Measurements from ENCODE around the gene ANKH.

The ANKH gene

DNA sequence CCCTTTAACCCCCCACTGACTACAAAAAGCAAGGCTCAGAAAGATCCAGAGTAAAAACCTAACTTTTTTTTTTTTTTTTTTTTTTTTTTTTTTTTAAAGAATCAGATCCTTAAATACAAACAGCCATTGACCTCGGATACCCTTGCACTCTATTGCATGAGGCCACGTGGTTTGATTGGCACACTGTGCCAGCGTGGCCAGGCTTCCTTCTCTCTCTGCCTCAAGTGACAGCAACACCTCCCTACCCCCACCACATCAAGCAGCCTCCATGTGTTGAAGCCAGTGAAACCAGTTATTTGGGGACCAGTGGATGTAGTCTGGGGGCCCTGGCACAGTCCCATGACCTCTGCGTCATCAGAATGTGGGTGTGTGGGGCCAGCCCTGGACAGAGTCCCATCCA is 135.6 kb downstream of the ANKH start:
- DNase-seq (ENCODE audit: low read depth): no peak

DNA sequence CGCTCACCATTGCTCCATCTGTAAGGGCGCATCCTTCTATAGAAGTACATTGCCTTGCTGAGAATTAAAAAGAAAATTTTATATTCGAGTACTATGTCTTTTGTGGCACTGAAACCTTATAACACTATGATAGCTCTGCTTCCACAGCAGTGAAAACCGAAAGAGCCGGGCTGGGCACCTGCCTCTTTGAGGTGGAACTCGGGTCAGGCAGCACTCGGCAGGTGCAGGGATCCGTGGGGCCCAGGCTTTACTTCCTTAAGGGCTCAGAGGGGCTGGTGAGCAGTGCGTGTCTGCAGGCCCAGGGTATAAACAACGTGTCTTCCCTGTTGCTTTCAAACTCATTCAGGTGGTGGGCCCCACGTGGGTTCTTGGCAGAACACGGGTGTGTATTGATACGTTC is 137.2 kb downstream of the ANKH start:
- no peak for DNase-seq (ENCODE audit: low read depth)

DNA sequence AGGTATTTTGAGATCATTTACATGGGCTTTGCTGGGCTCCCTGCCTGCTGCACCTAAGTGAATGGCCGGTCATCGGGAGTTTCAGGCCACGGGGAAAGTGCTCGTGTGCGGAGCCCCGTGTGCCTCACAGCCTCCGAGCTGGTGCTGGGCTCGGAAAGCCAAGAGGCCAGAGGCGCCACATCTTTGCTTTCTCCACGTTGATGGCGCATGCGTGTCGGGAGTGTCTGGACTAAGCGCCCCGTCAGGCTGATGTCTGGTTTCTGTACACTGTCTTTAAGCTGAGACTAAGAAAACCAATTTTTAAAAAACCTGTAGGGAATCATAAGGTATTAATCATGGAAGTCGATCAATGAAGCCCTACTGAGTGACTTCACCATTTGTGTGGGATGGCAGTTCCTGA is 137.9 kb downstream of the ANKH start:
- no peak for DNase-seq (ENCODE audit: low read depth)

DNA sequence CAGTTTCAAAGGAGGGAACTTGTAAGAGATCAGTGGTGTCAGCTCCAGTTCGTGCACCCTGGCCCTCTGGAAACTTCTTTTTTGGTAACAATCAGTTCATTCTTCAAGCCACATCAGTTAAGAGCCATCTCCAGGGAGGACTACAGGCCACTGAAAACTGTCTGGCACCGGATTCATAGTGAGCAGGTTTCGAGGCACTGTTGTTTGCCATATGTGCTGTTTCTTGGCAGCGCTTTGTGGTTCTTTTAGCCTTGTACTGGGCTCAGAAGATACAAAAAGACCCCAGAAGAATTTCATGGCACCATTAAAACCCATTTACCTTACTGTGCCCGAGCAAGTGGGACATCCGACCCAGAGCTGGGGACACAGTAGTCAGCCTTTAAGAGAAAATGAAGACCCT is 138.6 kb downstream of the ANKH start:
- no peak for DNase-seq (ENCODE audit: low read depth)

DNA sequence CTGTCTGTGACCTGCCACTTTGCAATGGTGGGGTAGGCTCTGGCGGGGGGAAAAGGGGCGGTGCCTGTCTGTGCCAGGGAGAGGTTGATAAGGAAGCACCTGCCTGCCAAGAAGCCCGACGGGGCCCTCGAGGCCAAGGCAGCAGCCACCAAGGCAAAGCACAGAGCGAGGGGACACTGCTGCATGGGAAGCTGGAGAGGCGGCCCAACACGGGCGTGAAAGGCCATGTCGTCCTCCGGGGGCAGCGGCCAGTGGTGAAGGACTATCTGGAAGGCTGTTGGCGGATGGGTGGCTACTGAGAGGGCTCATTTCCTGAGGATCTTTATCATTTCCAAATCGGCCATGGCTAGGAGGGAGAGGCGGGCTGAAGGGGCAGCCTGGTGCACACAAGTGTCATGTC is 140.7 kb downstream of the ANKH start:
- no peak for DNase-seq (ENCODE audit: low read depth)

DNA sequence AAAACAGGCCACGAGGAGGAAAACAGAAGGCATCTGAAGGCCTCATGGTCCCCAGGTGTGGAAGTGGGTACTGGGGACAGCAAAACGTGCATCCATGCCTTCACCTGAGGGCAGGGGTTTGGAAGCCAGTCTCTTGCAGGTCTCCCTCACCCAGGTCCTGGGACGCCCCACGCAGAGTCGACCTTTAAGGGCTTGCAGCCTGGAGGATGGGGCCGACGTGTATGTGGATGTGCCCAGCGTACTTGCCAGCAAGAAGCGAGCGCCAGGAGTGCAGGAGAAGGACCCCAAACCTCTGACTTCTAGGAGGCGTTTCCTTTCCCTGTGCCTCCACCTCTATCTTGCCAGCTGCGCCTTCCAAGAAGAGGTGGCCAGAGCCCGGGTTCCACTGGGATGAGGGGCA is 141.1 kb downstream of the ANKH start:
- DNase-seq (ENCODE audit: low read depth): no peak

DNA sequence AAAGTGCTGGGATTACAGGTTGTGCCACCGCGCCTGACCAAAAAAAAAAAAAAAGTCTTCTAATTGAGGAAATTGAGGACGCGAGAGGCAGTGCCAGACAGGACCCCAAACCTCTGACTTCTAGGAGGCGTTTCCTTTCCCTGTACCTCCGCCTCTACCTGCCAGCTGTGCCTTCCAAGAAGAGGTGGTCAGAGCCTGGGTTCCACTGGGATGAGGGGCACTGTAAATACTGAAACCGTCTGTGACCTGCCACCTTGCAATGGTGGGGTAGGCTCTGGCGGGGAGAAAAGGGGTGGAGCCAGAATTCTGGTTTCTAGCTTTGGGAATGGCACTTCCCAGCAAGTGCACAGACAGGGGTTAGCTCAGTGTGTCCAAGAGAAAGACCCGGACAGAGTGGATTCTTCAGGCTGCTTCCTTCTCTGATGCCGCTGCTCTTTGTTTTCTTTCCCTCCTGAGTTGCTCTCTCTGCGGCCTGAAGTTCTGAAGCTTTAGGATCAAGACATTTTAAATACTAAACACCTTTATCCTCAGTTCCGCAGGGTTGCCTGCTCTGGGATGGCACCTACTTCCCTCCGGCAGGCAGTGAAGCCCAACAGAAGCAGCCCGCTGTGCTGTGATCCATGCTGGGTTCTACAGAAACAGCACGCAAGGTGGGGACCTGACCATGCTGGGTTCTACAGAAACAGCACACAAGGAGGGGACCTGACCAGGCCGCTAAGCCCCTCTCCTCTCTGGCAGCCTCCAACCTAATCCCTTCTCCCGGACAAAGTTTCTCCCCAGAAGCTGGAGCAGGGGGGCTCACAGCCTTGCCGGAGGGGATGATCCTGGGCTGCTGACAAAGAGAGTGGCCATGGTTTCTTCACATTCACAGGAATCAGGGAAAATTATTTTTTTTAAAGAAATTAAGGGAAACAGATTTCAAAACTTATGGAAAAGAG is 141.9 kb downstream of the ANKH start:
- DNase-seq (ENCODE audit: low read depth): no peak

DNA sequence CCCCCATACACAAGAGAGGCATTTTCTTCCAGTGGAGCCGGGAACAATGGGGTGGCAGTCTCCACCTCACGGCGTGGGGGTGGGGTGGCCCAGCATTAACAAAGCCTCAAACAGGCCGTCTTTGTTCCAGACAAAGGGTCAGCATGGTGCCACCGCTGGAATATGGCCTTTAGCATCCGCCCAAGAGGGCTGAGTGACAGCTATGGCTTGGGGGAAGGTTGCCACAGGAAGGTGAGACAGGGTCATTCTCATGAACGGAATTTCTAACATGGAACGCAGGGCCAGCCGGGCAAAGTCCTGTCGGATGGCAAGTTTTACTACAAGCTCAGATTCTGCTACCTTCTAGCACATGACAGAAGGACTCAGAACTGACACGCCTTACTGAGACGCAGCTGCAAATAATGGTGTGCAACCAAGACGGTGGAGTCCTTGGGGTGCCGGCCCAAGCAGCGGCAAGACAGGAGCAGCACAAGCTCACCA is 143.1 kb downstream of the ANKH start:
- DNase-seq (ENCODE audit: low read depth): no peak

DNA sequence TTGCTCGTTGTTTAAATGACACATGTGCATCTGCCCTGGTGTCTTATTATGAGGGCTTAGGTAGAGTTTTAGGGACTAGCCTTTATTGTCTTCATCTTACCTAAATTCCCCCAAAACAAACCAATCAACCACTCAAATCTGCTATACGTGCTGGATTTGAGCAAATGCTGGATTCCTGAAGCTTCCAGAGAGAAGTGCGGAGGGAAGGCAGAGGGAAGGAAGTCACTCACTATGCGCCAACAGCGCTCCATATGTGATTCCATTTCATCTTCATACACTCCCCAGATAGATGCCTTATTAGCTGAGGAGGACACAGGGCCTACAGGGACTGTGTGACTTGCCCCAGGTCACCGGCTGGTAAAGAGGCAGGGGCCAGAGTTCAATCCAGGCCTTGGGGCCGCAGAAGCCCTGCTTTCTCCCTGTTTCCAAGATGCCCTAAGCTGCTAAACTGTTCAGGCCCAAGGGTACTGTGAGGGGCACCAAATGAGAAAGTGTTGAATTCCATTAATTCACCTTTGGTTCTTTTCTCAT is 143.6 kb downstream of the ANKH start:
- DNase-seq (ENCODE audit: low read depth): no peak

DNA sequence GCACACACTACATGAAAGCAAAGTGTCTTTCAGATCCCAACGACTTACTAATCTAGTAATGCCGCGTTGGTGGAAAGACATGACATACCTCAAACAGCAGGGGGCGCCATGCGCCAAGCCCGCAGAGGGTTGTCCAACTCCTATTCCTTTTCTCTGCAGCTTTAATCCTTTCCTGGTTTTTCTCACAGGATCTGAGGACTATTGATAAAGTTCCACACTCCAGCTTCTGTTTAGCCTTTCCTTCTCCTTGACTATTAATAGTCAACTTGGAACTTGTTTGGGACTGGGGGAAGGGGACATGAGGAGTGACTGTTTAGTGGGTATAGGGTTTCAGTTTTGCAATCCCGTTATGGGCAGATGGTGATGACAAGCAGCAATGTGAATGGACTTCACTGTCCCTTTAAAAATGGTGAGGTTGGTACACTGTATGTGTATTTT is 144.1 kb downstream of the ANKH start:
- DNase-seq (ENCODE audit: low read depth): peak; percentile 58

DNA sequence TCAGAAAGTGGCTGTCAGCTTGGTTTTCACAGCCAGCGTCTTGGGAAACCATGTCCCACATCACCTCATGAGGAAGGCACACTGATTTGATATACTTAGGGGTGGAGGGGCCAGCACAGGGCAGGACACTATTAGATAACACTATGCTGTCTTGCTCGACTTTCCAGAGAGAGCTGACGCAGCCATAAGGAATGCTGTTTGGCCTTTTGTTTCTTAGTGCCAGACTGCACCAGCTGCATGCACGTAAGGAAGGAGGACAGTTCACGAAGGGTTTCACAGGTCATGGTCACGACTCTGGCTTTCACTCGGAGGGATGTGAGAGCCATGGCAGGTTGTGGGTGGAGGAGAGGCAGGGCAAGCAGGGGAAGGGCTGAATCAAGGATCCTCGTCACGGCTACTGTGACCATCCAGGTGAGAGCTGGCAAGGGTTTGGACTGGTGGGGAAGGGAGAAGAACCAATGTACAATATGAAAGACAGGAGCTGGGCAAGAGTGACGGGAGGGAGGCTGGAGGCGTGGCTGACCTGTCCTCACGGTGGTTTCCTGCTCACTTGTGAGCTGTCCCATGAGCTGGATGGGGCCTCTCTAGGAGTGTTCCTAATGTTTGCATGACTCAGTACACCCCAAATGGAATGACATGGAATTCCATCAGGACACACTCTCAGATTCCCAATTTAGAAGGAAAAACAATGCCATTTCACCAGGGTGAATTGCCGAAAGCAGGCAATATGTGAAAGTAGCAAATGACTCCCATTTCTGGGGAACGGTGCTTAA is 145.3 kb downstream of the ANKH start:
- no peak for DNase-seq (ENCODE audit: low read depth)

DNA sequence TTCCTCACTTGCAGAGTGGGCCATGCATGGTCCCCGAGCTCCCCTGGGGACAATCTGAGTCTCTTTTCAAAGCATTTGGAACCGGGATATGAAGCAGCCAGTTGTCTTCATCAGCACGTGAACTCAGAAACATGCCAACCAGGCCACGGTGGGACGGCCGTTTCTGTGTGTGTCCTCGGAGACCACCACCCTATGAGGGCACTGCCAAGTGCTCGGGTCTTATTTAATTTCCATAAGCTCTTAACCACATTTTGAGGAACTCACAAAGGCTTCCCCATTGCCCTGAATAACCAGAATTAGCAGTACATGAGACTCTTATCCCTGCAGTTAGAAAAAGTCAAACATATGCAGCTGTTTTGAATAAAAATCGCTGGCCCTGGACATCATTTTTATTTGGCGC is 146.9 kb downstream of the ANKH start:
- DNase-seq (ENCODE audit: low read depth): no peak

DNA sequence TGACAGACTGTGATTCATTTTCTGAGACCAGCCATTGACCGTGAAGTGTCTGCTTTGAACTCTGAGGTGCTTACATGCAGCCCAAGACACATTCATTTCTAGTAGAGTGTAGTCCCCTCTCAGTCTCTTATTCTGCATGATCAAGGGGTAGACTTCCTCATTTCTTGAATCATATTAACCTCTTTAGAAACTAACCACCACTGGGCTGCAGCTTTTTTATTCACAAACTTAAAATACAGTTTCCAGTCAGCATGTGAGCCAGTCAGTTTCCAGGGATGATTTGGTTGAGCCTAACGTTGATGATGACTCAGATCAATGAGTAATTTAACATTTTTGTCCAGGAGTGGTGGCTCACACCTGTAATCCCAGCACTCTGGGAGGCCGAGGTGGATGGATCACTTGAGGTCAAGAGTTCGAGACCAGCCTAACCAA is 147.9 kb downstream of the ANKH start:
- DNase-seq (ENCODE audit: low read depth): no peak

DNA sequence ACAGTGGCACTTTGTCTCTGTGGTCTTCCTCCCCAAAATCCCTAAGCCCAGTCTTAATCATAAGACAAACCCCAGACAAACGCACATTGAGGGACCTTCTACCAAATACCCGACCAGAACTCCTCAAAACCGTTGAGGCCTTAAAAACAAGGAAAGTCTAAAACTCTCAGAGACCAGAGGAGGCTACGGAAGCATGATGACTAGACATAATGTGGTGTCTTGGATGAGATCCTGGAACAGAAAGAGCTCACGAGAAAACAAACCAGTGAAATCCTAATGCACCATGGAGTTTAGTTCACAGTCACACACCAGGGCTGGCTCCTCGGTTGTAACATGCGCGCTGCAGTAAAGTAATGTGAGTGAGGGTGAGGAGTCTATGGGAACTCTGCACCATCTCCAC is 148.7 kb downstream of the ANKH start:
- DNase-seq (ENCODE audit: low read depth): no peak

DNA sequence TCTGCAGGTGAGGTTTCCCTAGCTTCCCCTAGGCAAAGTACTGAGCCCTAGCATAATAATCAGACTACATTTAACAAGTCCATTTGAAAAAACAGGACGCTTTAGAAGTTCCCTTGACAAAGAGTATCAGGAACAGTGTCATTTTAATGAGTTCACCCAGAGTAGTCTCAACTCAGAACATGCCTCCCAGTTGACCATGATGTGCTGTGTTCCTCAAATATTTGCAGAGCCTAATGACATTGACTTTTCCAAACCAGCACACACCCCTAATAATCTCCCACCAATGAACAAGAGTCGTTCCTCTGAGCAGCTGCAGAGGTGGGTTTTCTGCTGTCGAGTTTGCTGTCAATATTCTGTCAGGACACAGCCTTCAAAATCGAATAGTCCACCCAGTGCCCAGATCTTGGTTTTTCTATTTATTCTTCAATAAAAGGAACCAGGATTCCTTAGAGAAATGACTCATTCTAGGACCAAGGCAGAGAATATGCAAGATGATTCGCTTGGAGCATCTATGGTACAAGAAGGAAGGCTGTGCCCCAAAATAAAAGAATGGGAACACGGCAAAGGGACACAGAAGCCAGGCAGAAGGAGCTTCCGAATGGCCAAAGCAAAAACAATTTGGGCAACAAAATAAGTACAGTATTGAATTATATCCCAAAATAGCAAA is 149.5 kb downstream of the ANKH start:
- DNase-seq (ENCODE audit: low read depth): no peak

DNA sequence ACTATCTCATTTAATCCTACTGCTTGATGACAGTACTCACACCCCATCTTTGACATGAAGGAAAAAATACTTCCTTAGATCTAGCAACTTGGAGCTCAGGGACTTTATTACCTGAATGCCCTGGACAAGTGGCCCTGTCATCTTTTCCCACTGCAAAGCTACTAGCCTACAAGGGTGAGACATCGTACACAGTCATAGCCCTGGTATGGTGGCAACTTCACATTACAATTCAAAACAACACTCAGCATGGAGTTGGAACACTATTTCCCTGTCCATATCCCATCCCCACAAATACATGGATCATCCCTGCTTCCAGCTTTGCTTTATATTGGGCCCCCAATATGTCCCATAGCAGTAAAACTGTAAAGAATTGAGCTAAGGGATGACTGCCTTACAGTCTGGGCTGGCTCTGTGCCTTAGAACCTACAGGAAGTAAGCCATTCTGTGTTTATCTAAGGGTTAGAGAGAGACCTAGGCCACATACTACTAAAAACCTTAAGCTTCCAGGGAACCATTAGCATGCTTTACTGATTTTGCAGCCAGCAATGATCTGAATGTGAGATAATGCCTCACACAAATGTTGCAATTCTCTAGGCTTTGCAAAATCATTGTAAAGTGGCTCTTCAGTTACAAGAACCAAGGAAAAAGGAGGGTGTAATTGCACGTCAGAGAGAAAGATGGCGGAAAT is 151.2 kb downstream of the ANKH start:
- DNase-seq (ENCODE audit: low read depth): no peak

DNA sequence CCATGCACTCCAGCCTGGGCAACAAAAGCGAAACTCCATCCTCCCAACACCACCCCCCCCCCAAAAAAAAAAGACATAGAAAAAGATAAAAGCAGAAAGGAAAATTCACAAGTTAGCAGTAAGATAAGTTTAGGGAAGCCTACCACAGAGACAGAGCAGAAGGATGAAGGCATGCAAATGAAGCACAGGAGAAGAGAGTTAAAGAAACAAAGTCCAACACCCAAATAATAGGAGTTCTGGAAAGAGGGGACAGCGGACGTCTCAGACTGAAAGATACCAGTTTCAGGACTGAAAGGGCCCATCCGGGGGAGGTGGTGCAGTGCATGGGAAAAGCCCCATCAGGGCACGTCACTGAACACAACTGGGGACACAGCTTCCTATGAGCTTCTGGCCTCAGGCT is 152.8 kb downstream of the ANKH start:
- DNase-seq (ENCODE audit: low read depth): no peak

DNA sequence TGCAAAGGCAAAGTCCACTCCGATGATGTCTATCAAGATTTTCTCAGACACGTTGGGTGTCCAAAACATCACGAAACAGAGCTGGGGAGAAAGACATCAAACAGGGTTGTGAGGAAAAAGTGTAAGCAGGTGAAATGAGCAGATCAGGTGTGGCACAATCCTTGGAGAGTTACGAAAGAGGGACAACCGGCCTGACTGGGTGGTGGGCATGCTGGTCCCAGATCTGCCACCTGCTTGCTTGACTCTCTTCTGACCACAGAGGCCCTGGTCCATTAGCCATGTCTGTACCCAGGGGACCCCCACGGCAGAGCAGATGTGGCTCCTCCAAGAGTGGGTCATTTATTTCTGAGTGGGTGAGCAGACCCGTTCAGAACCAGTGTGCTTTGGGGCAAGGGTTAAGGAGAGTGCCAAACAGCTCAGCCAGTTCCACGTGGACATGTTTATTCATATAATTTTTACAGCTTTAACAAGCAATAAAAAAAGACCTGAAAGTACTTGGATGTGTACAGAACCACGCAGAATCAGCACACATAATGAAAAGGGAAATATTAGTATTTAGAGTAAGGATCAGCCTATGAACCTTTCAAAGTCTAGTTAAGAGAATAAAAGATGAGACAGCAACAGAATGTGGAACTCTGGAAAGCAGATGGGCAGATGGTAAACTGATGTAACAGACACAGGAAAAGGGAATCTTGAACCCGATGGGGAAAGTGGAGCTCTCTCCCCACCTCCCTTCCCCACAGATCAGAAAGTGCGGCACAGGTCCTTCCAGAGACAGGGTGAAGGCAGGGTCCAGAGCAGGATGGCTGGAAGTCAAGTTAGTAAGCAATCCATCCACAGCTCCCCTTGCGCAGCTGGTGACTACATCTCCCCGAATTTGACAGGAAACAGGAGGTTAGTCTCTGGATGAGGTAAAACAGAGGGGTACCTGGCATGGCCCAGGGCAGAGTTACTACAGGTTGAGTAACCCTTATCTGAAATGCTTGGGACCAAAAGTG is 154.5 kb downstream of the ANKH start:
- no peak for DNase-seq (ENCODE audit: low read depth)

DNA sequence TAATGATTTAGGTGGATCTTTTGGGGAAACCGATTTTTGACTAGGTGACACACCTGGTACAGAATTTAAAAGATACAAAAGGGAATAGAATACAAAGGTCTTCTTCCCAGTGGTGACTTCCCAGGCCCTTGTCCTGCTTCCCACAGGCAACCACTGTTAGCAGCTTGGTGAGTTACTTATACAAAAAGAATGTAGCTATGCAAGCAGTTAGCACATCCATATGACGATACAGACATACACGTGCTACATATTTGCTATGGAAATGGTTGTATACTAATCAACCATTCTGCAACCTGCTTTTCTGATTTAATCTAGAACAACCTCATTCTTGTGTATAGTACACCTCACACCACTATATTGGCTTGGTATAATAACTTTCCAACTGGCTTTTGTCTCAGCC is 156.1 kb downstream of the ANKH start:
- no peak for DNase-seq (ENCODE audit: low read depth)

DNA sequence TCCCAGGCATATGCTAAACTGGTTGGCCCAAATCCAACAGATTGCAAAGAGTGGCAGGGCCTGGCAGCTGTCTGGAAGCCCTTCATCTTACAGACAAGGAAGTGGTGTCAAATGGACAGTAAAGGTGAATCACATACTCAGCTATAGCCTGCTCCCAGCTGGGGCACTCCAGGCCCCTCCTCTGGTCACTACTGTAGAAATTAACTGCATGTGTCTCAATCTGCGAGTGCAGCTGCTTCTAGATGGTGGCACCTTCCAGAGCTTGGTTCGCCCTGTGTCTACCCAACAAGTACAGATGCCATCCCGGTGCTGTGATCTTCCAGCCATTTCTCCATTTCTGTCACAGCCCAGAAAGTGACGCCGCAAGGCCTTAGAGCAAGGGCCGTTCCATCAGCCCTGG is 156.9 kb downstream of the ANKH start:
- DNase-seq (ENCODE audit: low read depth): no peak

Data from stimulated activated CD8-positive, alpha-beta memory T cell treated with anti-CD3 and anti-CD28 coated beads, Interleukin-12 subunit alpha, Interleukin-12 subunit beta, amount 100 ng/mL, for 1 hour (primary cell).